H9 (cell line): ENCODE results near the gene NEGR1. TPM values are rescaled to one million over a fixed set of nuclear protein-coding genes. Genes with fewer than 3 reads are reported as not detected.

ENCODE experiments used
- DNase-seq: peaks from one replicate; pipeline ENCODE4 v3.0.0-alpha.2; 2017
- H2AFZ ChIP-seq: one replicate; pipeline ENCODE4 v1.6.1; 2013; ENCODE audit warnings: mild to moderate bottlenecking, low read length, control low read depth, moderate library complexity
- H2AK5ac ChIP-seq: 2 replicates; pipeline ENCODE4 v1.6.1; 2013; ENCODE audit warnings: low read length, control low read depth, mixed read lengths; ENCODE audit not compliant: insufficient read length
- H2BK120ac ChIP-seq: one replicate; pipeline ENCODE4 v1.6.1; 2013; ENCODE audit warnings: low read depth, mild to moderate bottlenecking, low read length, control low read depth, inconsistent platforms; ENCODE audit not compliant: poor library complexity, severe bottlenecking
- H2BK12ac ChIP-seq: 2 replicates; pipeline ENCODE4 v1.6.1; 2013; ENCODE audit warnings: low read length, control low read depth, mixed read lengths, low read depth; ENCODE audit not compliant: insufficient read length
- H2BK15ac ChIP-seq: 2 replicates; pipeline ENCODE4 v1.6.1; 2013; ENCODE audit warnings: low read depth, low read length, control low read depth
- H2BK20ac ChIP-seq: one replicate; pipeline ENCODE4 v1.6.1; 2013; ENCODE audit warnings: low read depth, mild to moderate bottlenecking, low read length, control low read depth, inconsistent platforms; ENCODE audit not compliant: poor library complexity, severe bottlenecking
- H2BK5ac ChIP-seq: 2 replicates; pipeline ENCODE4 v1.6.1; 2013; ENCODE audit warnings: low read length, control low read depth, mixed read lengths; ENCODE audit not compliant: insufficient read length
- H3K14ac ChIP-seq: 2 replicates; pipeline ENCODE4 v1.6.1; 2013; ENCODE audit warnings: low read length, control low read depth; ENCODE audit not compliant: insufficient read depth
- H3K18ac ChIP-seq: 2 replicates; pipeline ENCODE4 v1.6.1; 2013; ENCODE audit warnings: low read depth, mild to moderate bottlenecking, mixed read lengths, low read length, control low read depth; ENCODE audit not compliant: insufficient read length
- H3K23ac ChIP-seq: 2 replicates; pipeline ENCODE4 v1.6.1; 2013; ENCODE audit warnings: low read length, control low read depth, mixed read lengths, low read depth; ENCODE audit not compliant: insufficient read length
- H3K23me2 ChIP-seq: 2 replicates; pipeline ENCODE4 v1.6.1; 2013; ENCODE audit warnings: low read depth, mild to moderate bottlenecking, mixed read lengths, low read length, control low read depth; ENCODE audit not compliant: insufficient read length, poor library complexity, severe bottlenecking
- H3K27ac ChIP-seq: 2 replicates; pipeline ENCODE4 v1.5.1; 2013; ENCODE audit warnings: low read length, control low read depth, mixed read lengths, low read depth; ENCODE audit not compliant: insufficient read length
- H3K27me3 ChIP-seq: 2 replicates; pipeline ENCODE4 v1.6.1; 2013; ENCODE audit warnings: low read length, control low read depth, inconsistent platforms; ENCODE audit not compliant: insufficient read depth
- H3K4ac ChIP-seq: 2 replicates; pipeline ENCODE4 v1.6.1; 2013; ENCODE audit warnings: low read depth, mild to moderate bottlenecking, control low read depth, inconsistent platforms, low read length, moderate library complexity
- H3K4me1 ChIP-seq: 2 replicates; pipeline ENCODE4 v1.6.1; 2013; ENCODE audit warnings: low read length, control low read depth, inconsistent platforms; ENCODE audit not compliant: insufficient read depth
- H3K4me2 ChIP-seq: 2 replicates; pipeline ENCODE4 v1.6.1; 2013; ENCODE audit warnings: low read length, control low read depth, mixed read lengths; ENCODE audit not compliant: insufficient read length, insufficient read depth
- H3K56ac ChIP-seq: 2 replicates; pipeline ENCODE4 v1.6.1; 2013; ENCODE audit warnings: low read depth, mild to moderate bottlenecking, mixed read lengths, low read length, control low read depth; ENCODE audit not compliant: insufficient read length
- H3K79me1 ChIP-seq: 2 replicates; pipeline ENCODE4 v1.6.1; 2013; ENCODE audit warnings: low read depth, mild to moderate bottlenecking, moderate library complexity, low read length, control low read depth, inconsistent platforms; ENCODE audit not compliant: insufficient read depth, poor library complexity, severe bottlenecking
- H3K79me2 ChIP-seq: 2 replicates; pipeline ENCODE4 v1.6.1; 2013; ENCODE audit warnings: low read length, control low read depth, inconsistent platforms; ENCODE audit not compliant: insufficient read depth
- H3K9ac ChIP-seq: 2 replicates; pipeline ENCODE4 v1.6.1; 2013; ENCODE audit warnings: low read length, control low read depth, mixed read lengths; ENCODE audit not compliant: insufficient read length; ENCODE audit errors: extremely low read depth
- H3K9me3 ChIP-seq: one replicate; pipeline ENCODE4 v1.6.1; 2013; ENCODE audit warnings: low read depth, low read length, inconsistent platforms; ENCODE audit not compliant: control insufficient read depth
- H3T11ph ChIP-seq: one replicate; pipeline ENCODE4 v1.6.1; 2013; ENCODE audit warnings: mild to moderate bottlenecking, low read length, control low read depth, inconsistent platforms
- H4K20me1 ChIP-seq: one replicate; pipeline ENCODE4 v1.6.1; 2013; ENCODE audit not compliant: control insufficient read depth, insufficient read length, insufficient read depth
- H4K5ac ChIP-seq: 2 replicates; pipeline ENCODE4 v1.6.1; 2013; ENCODE audit warnings: low read depth, mild to moderate bottlenecking, mixed read lengths, low read length, control low read depth; ENCODE audit not compliant: insufficient read length
- H4K8ac ChIP-seq: replicated peaks from 2 replicates; pipeline ENCODE4 v1.6.1; 2013; ENCODE audit warnings: low read length, control low read depth, mixed read lengths, low read depth; ENCODE audit not compliant: insufficient read length
- H4K91ac ChIP-seq: 2 replicates; pipeline ENCODE4 v1.6.1; 2013; ENCODE audit warnings: low read depth, mild to moderate bottlenecking, moderate library complexity, mixed read lengths, low read length, control low read depth; ENCODE audit not compliant: insufficient read length
- H3K27ac Mint-ChIP-seq, 3 experiments: 2 replicates in 2 of 3; 3 replicates in 1 of 3; pipeline ENCODE4 v1.8.0; 2020 to 2021; ENCODE audit warnings: mixed read lengths in 3 of 3, mild to moderate bottlenecking in 1 of 3, moderate library complexity in 1 of 3
- H3K27me3 Mint-ChIP-seq: 2 replicates; pipeline ENCODE4 v1.8.0; 2021; ENCODE audit warnings: low read depth, mild to moderate bottlenecking, moderate library complexity, mixed read lengths
- H3K36me3 Mint-ChIP-seq, 3 experiments: 2 replicates in 2 of 3; 3 replicates in 1 of 3; pipeline ENCODE4 v1.8.0; 2020 to 2021; ENCODE audit warnings: low read depth in 3 of 3, mixed read lengths in 3 of 3; ENCODE audit not compliant: insufficient read depth in 1 of 3
- H3K4me1 Mint-ChIP-seq, 2 experiments: 2 replicates each; pipeline ENCODE4 v1.8.0; 2020; ENCODE audit warnings: mixed read lengths in 2 of 2
- H3K4me3 Mint-ChIP-seq, 2 experiments: 2 replicates in 1 of 2; 3 replicates in 1 of 2; pipeline ENCODE4 v1.8.0; 2020 to 2021; ENCODE audit warnings: mild to moderate bottlenecking in 2 of 2, mixed read lengths in 2 of 2, moderate library complexity in 1 of 2
- H3K9me3 Mint-ChIP-seq, 2 experiments: 2 replicates in 1 of 2; 3 replicates in 1 of 2; pipeline ENCODE4 v1.8.0; 2020; ENCODE audit warnings: mild to moderate bottlenecking in 2 of 2, mixed read lengths in 2 of 2, moderate library complexity in 1 of 2
- WGBS: extraction: QIAGEN DNeasy Blood & Tissue Kit; methylation state at CpG from one replicate; pipeline ENCODE4 v1.1.7; 2013; ENCODE audit warnings: missing lambda C conversion rate, low lambda C conversion rate, mixed read lengths; ENCODE audit not compliant: insufficient read length; ENCODE audit errors: extremely low coverage; 5-methylcytosine and 5-hydroxymethylcytosine counted together
- total RNA-seq: library from RNA; stranded (reverse); gene quantifications from 2 replicates; pipeline ENCODE4 v1.2.1, GENCODE V29; 2021
- TF ChIP-seq, protein P1 (sequence below): fragments of 200-600 bp; sonication (generic); conservative IDR thresholded peaks from 3 replicates; pipeline ENCODE4 v1.8.0; 2021; ENCODE audit warnings: antibody characterized with exemption, mild to moderate bottlenecking

The NEGR1 gene
- total RNA-seq, 1 experiment from 2014 or later, result 0.13 TPM

DNA sequence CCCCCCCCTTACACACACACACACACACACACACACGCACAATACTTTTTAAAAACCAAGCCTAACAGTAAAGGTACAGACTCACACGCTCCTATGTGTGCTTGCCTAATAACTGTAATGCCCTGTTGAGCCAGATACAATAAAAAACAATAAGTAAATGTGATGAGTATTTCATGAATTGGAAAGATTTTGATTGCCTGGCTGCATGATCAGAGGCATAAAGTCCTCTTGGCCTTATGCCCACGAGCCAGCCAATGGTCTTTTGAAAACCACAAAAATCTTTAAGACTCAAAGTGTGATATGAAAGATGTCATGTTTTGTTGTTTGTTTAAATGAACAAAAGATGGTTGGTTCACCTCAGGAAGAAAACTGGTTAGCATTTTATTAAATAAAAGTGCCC is 759.6 kb downstream of the NEGR1 start:
- H2BK5ac ChIP-seq, result no peak overlapping the region
- H3K27ac ChIP-seq, result no peak overlapping the region
- H3K4me1 ChIP-seq, result no peaks in the 10 kb centered on the region
- H4K91ac ChIP-seq, result no peak overlapping the region
- no peak overlapping the region for H2BK15ac ChIP-seq
- H3K79me1 ChIP-seq, result no peaks in the 10 kb centered on the region
- no peak overlapping the region for H3K18ac ChIP-seq
- no peak overlapping the region for H3T11ph ChIP-seq
- no peaks in the 10 kb centered on the region for H4K20me1 ChIP-seq
- no peak overlapping the region for H3K4ac ChIP-seq
- H2AFZ ChIP-seq, result no peak overlapping the region
- no peak overlapping the region for H4K5ac ChIP-seq
- Mint-ChIP-seq H3K9me3 (no peaks in the 10 kb centered on the region), H3K4me3 (no peak overlapping the region), H3K27ac (no peak overlapping the region; a peak in 1 of 7 replicates), H3K36me3 (no peaks in the 10 kb centered on the region), H3K27me3 (no peaks in the 10 kb centered on the region), H3K4me1 (no peaks in the 10 kb centered on the region)
- no peak overlapping the region for H2BK12ac ChIP-seq
- H3K9me3 ChIP-seq, result no peaks in the 10 kb centered on the region
- H4K8ac ChIP-seq, result no peak overlapping the region
- TF ChIP-seq, protein P1, sequence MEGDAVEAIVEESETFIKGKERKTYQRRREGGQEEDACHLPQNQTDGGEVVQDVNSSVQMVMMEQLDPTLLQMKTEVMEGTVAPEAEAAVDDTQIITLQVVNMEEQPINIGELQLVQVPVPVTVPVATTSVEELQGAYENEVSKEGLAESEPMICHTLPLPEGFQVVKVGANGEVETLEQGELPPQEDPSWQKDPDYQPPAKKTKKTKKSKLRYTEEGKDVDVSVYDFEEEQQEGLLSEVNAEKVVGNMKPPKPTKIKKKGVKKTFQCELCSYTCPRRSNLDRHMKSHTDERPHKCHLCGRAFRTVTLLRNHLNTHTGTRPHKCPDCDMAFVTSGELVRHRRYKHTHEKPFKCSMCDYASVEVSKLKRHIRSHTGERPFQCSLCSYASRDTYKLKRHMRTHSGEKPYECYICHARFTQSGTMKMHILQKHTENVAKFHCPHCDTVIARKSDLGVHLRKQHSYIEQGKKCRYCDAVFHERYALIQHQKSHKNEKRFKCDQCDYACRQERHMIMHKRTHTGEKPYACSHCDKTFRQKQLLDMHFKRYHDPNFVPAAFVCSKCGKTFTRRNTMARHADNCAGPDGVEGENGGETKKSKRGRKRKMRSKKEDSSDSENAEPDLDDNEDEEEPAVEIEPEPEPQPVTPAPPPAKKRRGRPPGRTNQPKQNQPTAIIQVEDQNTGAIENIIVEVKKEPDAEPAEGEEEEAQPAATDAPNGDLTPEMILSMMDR, result no peak
- no peak for DNase-seq
- H3K9ac ChIP-seq, result no peak overlapping the region
- no peaks in the 10 kb centered on the region for H3K27me3 ChIP-seq
- no peak overlapping the region for H3K23ac ChIP-seq
- H2AK5ac ChIP-seq, result no peak overlapping the region
- no peak overlapping the region for H2BK20ac ChIP-seq
- H3K14ac ChIP-seq, result no peak overlapping the region
- no CpG with 5 or more reads among the region's 3 CpGs for WGBS
- H3K56ac ChIP-seq, result no peak overlapping the region
- no peaks in the 10 kb centered on the region for H3K79me2 ChIP-seq
- H3K23me2 ChIP-seq, result no peaks in the 10 kb centered on the region
- no peak overlapping the region for H2BK120ac ChIP-seq
- H3K4me2 ChIP-seq, result no peak overlapping the region
